Measurements from ENCODE around the gene PTPRK. TPM values are rescaled to one million over a fixed set of nuclear protein-coding genes. Genes with fewer than 3 reads are reported as not detected.

The PTPRK gene
- total and polyA plus RNA-seq, 2 donors (not counting 1 experiment from before 2014, with no cell fraction given) = 16.2 to 18.7 TPM

DNA sequence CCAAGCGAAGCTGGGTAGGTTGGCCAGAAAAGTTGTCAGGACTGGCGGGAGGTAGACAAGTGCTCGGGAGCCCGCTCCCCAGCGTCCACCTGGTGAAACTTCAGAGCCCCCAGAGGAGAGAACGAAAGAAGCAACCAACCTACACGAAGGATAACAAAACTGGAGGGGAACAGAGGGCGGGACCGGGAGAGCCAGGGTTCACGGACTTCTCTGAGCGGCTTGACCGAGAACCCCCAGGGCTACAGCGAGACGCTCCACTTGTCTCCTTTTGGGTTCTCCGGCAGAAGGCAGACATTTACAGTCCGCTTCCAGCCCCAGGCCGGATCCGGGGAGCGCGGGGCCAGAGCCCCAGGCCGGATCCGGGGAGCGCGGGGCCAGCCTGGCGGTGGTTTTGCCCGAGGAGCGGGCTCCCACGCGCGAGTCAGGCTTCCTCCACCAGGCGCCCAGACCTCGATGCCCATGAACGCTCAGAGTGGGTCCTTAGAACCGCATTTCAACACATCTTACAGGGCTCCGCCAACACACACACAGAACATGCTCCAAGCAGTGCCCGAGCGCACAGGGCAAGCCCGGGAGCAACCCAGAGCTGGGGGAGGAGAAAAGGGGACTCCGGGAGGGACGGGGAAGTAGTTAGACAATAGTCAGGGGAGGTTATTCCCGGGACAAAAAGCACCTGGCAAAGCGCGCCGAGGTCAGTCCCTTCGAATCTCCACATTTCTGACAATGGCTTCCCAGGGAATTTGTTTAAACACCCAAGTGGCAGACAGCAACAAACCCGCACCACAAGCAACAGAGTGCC is 1.1 kb downstream of the PTPRK start:
- H3K4me3 ChIP-seq (ENCODE audit: control extremely low read depth in 1 of 5, extremely low read depth in 1 of 5, insufficient read depth in 1 of 5, low read depth in 2 of 5, low read length in 4 of 5) = peak overlapping the region; percentile 30 to 65 (median 50)

More for the DNA sequence above, 1.1 kb downstream of the PTPRK start:
- POLR2A ChIA-PET = no interaction called here
- Mint-ChIP-seq H3K27ac (no peak overlapping the region), H3K27me3 (peaks cover 71% of the 10 kb centered on the region), H3K4me3 (peak overlapping the region; percentile 86), H3K9me3 (ENCODE audit: insufficient read depth) (no peaks in the 10 kb centered on the region), H3K4me1 (peaks cover 20% of the 10 kb centered on the region)
- ATAC-seq (ENCODE audit: low read depth) (no peak), DNase-seq (peak; percentile 23)
- Histone ChIP-seq H3K9me3 (ENCODE audit: control extremely low read depth in 1 of 3, control insufficient read depth in 2 of 3, insufficient read depth in 1 of 3, low read length in 2 of 3) (peaks cover 0 to 11% (median 0%) of the 10 kb centered on the region in 3 donors), H3K4me2 (replicated peaks; ENCODE audit: low read depth, low read length, poor library complexity, severe bottlenecking) (peak overlapping the region; percentile 87), H2AFZ (ENCODE audit: insufficient read depth, low read depth, low read length, poor library complexity, severe bottlenecking) (peak overlapping the region; percentile 80), H3K27me3 (replicated peaks in 1 of 4; ENCODE audit: control extremely low read depth in 1 of 4, control insufficient read depth in 3 of 4, insufficient read depth in 4 of 4, low read length in 3 of 4) (peaks cover 0 to 36% (median 30%) of the 10 kb centered on the region in 4 experiments), H4K20me1 (ENCODE audit: control insufficient read depth, insufficient read depth, low read length, poor library complexity, severe bottlenecking) (no peaks in the 10 kb centered on the region), H3K36me3 (replicated peaks in 1 of 2; ENCODE audit: control extremely low read depth in 1 of 2, control insufficient read depth in 1 of 2, extremely low read depth in 1 of 2, insufficient read depth in 2 of 2, low read length in 1 of 2) (no peaks in the 10 kb centered on the region), H3K4me1 (ENCODE audit: control insufficient read depth in 2 of 2, insufficient read depth in 2 of 2, low read length in 2 of 2) (peaks cover 21 to 23% of the 10 kb centered on the region in 2 donors), H3K27ac (ENCODE audit: low read length in 2 of 2) (no peak overlapping the region), H3K9ac (ENCODE audit: low read length) (peak overlapping the region; percentile 65), H3K79me2 (ENCODE audit: control insufficient read depth, insufficient read depth, low read length) (no peaks in the 10 kb centered on the region)
- CTCF ChIA-PET = no interaction called here
- intact Hi-C loops (cut with micrococcal nuclease) = no loop called here
- WGBS (ENCODE audit: insufficient coverage) = 2% methylated on average over 42 of the region's 46 CpGs
- no peak for TF ChIP-seq EZH2 (IDR thresholded peaks at IDR 0.05; ENCODE audit: borderline replicate concordance, insufficient read depth, low read depth, low read length, poor library complexity, severe bottlenecking)
- TF ChIP-seq, protein P1, sequence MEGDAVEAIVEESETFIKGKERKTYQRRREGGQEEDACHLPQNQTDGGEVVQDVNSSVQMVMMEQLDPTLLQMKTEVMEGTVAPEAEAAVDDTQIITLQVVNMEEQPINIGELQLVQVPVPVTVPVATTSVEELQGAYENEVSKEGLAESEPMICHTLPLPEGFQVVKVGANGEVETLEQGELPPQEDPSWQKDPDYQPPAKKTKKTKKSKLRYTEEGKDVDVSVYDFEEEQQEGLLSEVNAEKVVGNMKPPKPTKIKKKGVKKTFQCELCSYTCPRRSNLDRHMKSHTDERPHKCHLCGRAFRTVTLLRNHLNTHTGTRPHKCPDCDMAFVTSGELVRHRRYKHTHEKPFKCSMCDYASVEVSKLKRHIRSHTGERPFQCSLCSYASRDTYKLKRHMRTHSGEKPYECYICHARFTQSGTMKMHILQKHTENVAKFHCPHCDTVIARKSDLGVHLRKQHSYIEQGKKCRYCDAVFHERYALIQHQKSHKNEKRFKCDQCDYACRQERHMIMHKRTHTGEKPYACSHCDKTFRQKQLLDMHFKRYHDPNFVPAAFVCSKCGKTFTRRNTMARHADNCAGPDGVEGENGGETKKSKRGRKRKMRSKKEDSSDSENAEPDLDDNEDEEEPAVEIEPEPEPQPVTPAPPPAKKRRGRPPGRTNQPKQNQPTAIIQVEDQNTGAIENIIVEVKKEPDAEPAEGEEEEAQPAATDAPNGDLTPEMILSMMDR (IDR thresholded peaks at IDR 0.05) = no peak
